SK-N-MC (cell line): ENCODE data around the gene PRELID1.

Experiments
- EZH2 ChIP-seq: fragments of 200-600 bp; sonication (generic); IDR thresholded peaks from one replicate; pipeline ENCODE4 v1.6.1; 2017; ENCODE audit warnings: antibody characterized with exemption
- POLR2AphosphoS5 ChIP-seq: IDR thresholded peaks from 2 replicates; pipeline ENCODE4 v1.6.1; 2012; ENCODE audit warnings: mild to moderate bottlenecking, low read depth, low read length, borderline replicate concordance

- TF ChIP-seq POLR2AphosphoS5 (no peak), EZH2 (no peak)
Observed at GRCh38 chr5:177316005-177316404, 12.4 kb downstream of the PRELID1 start.
